CD14-positive monocyte (primary cell): ENCODE results near the gene POU6F2. TPM values are rescaled to one million over a fixed set of nuclear protein-coding genes. Genes with fewer than 3 reads are reported as not detected.

Source experiments
- DNase-seq, 3 donors: peaks; one replicate each; pipeline ENCODE4 v3.0.0-alpha.2; 2011 to 2022
- H2AFZ ChIP-seq: 2 replicates; pipeline ENCODE4 v1.6.0; 2012; ENCODE audit warnings: mild to moderate bottlenecking, low read depth, low read length, inconsistent platforms; ENCODE audit not compliant: insufficient read depth, poor library complexity, severe bottlenecking
- H3K27ac ChIP-seq, 2 donors: 1 replicate in 1 of 2; 2 replicates in 1 of 2; pipeline ENCODE4 v1.5.1; 2012 to 2013; ENCODE audit warnings: low read length in 2 of 2, control low read depth in 1 of 2, inconsistent platforms in 1 of 2, low read depth in 1 of 2, mild to moderate bottlenecking in 1 of 2
- H3K27me3 ChIP-seq, 2 donors: one replicate each; pipeline versions ENCODE4 v1.6.0 to v1.6.1; 2011 to 2013; ENCODE audit warnings: low read length in 2 of 2; ENCODE audit not compliant: control insufficient read depth in 2 of 2, insufficient read depth in 2 of 2
- H3K36me3 ChIP-seq, 2 donors: replicated peaks in 1 of 2; 1 replicate in 1 of 2; 2 replicates in 1 of 2; pipeline versions ENCODE4 v1.5.1 to v1.6.1; 2012 to 2013; ENCODE audit warnings: low read length in 2 of 2, control low read depth in 1 of 2, inconsistent platforms in 1 of 2, mild to moderate bottlenecking in 1 of 2; ENCODE audit not compliant: insufficient read depth in 2 of 2, control insufficient read depth in 1 of 2
- H3K4me1 ChIP-seq, 2 donors: 1 replicate in 1 of 2; 2 replicates in 1 of 2; pipeline versions ENCODE4 v1.5.1 to v1.6.1; 2012 to 2013; ENCODE audit warnings: low read length in 2 of 2, control low read depth in 1 of 2, inconsistent platforms in 1 of 2, mild to moderate bottlenecking in 1 of 2, moderate library complexity in 1 of 2; ENCODE audit not compliant: insufficient read depth in 2 of 2, control insufficient read depth in 1 of 2
- H3K4me2 ChIP-seq: replicated peaks from 2 replicates; pipeline ENCODE3; 2012; ENCODE audit warnings: low read length, moderate library complexity, mild to moderate bottlenecking; ENCODE audit not compliant: poor library complexity, severe bottlenecking; ENCODE audit errors: extremely low read depth
- H3K4me3 ChIP-seq, 3 experiments: fragments of 200-600 bp in 1 of 3; sonication (generic) in 1 of 3; replicated peaks in 1 of 3; 1 replicate in 2 of 3; 2 replicates in 1 of 3; pipeline ENCODE4 v1.5.1; 2011 to 2013; ENCODE audit warnings: low read length in 3 of 3, mild to moderate bottlenecking in 3 of 3, control low read depth in 2 of 3, low read depth in 2 of 3, inconsistent platforms in 1 of 3, moderate library complexity in 1 of 3
- H3K79me2 ChIP-seq: 2 replicates; pipeline ENCODE4 v1.6.0; 2012; ENCODE audit warnings: mild to moderate bottlenecking, control low read depth, inconsistent platforms, low read length, moderate library complexity; ENCODE audit not compliant: insufficient read depth
- H3K9ac ChIP-seq: 2 replicates; pipeline ENCODE4 v1.6.0; 2017; ENCODE audit warnings: low read length, mild to moderate bottlenecking; ENCODE audit not compliant: insufficient read depth, poor library complexity, severe bottlenecking
- H3K9me3 ChIP-seq, 2 donors: replicated peaks in 1 of 2; 1 replicate in 1 of 2; 2 replicates in 1 of 2; pipeline versions ENCODE4 v1.5.1 to v1.6.1; 2012 to 2013; ENCODE audit warnings: low read length in 2 of 2, control low read depth in 1 of 2; ENCODE audit not compliant: control insufficient read depth in 1 of 2, insufficient read depth in 1 of 2
- H4K20me1 ChIP-seq: 2 replicates; pipeline ENCODE4 v1.6.0; 2012; ENCODE audit warnings: mild to moderate bottlenecking, low read length, control low read depth, moderate library complexity; ENCODE audit not compliant: insufficient read depth
- H3K27ac Mint-ChIP-seq, 7 donors: one replicate each; pipeline ENCODE4 v1.8.0; 2020; ENCODE audit warnings: mild to moderate bottlenecking in 7 of 7, mixed read lengths in 7 of 7, moderate library complexity in 6 of 7, inconsistent platforms in 2 of 7
- H3K27me3 Mint-ChIP-seq, 3 donors: one replicate each; pipeline ENCODE4 v1.8.0; 2021 to 2022; ENCODE audit warnings: low read depth in 3 of 3, mild to moderate bottlenecking in 3 of 3, mixed read lengths in 3 of 3, moderate library complexity in 3 of 3, inconsistent platforms in 1 of 3
- H3K36me3 Mint-ChIP-seq, 2 donors: one replicate each; pipeline ENCODE4 v1.8.0; 2020; ENCODE audit warnings: mixed read lengths in 2 of 2, inconsistent platforms in 1 of 2, mild to moderate bottlenecking in 1 of 2
- H3K4me1 Mint-ChIP-seq: one replicate; pipeline ENCODE4 v1.8.0; 2020; ENCODE audit warnings: mild to moderate bottlenecking, mixed read lengths
- H3K4me3 Mint-ChIP-seq, 2 donors: one replicate each; pipeline ENCODE4 v1.8.0; 2020; ENCODE audit warnings: mild to moderate bottlenecking in 2 of 2, mixed read lengths in 2 of 2, moderate library complexity in 1 of 2
- H3K9me3 Mint-ChIP-seq, 7 donors: one replicate each; pipeline ENCODE4 v1.8.0; 2020 to 2022; ENCODE audit warnings: mixed read lengths in 7 of 7, mild to moderate bottlenecking in 6 of 7, moderate library complexity in 6 of 7, inconsistent platforms in 2 of 7
- CTCF ChIP-seq: fragments of 200-600 bp; IDR thresholded peaks from one replicate; pipeline ENCODE4 v1.8.0; 2022; ENCODE audit warnings: antibody characterized with exemption, mild to moderate bottlenecking
- WGBS: methylation state at CpG from one replicate; pipeline ENCODE4 v1.1.5; 2013; ENCODE audit warnings: missing lambda C conversion rate; ENCODE audit not compliant: insufficient coverage; 5-methylcytosine and 5-hydroxymethylcytosine counted together
- intact Hi-C, 2 donors: fragments of 100-400 bp; cut with micrococcal nuclease; formaldehyde crosslinking; loops; one replicate each; pipeline versions ENCODE4 v1.15.0 to v1.15.1; 2023
- polyA plus RNA-seq, 3 donors: library from polyadenylated mRNA; depleted of rRNA in 1 of 3; unstranded in 2 of 3; stranded (reverse) in 1 of 3; fragments of 300-500 nt in 2 of 3; fragments of >200 nt in 1 of 3; fragmentation: Illumina TruSeq in 2 of 3; gene quantifications; 1 replicate in 2 of 3; 2 replicates in 1 of 3; pipeline ENCODE4 v1.2.3, GENCODE V29; 2012 to 2021

Gene POU6F2
- polyA plus RNA-seq, 3 donors: not detected

DNA sequence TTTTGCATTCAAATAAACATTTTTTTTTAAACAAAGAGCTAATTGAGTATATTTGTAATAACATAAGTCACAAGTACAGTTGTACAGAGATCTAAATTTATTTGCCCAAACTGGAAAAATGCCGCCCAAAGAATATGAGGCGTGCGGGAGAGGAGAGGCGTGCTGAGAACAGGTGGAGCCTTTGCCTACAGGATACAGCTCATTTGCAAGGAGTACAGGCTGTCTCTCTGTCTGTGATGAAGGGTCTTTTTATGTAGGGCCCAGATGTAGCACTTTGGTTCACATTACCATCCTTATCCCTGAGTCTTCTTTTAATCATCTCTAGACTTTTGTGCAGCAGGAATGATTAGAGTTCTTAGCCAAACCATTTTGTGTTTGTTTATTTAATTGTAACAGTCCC, 58.2 kb downstream of the POU6F2 start:
- Mint-ChIP-seq H3K27me3 (no peaks in the 10 kb centered on the region), H3K36me3 (no peaks in the 10 kb centered on the region), H3K9me3 (peaks cover 0 to under 1% (median 0%) of the 10 kb centered on the region in 7 donors), H3K27ac (no peak overlapping the region), H3K4me1 (no peaks in the 10 kb centered on the region), H3K4me3 (no peak overlapping the region)
- no peak overlapping the region for H3K9ac ChIP-seq
- H3K36me3 ChIP-seq: no peaks in the 10 kb centered on the region
- no CpG with 5 or more reads among the region's 4 CpGs for WGBS
- DNase-seq: no peak
- no peaks in the 10 kb centered on the region for H3K9me3 ChIP-seq
- H3K4me2 ChIP-seq: no peak overlapping the region
- H2AFZ ChIP-seq: no peak overlapping the region
- no peak for TF ChIP-seq CTCF
- H3K27me3 ChIP-seq: no peaks in the 10 kb centered on the region
- H3K79me2 ChIP-seq: no peaks in the 10 kb centered on the region
- no peak overlapping the region for H3K27ac ChIP-seq
- intact Hi-C loops: no loop called here
- H3K4me3 ChIP-seq: no peak overlapping the region
- H3K4me1 ChIP-seq: no peaks in the 10 kb centered on the region
- no peaks in the 10 kb centered on the region for H4K20me1 ChIP-seq

DNA sequence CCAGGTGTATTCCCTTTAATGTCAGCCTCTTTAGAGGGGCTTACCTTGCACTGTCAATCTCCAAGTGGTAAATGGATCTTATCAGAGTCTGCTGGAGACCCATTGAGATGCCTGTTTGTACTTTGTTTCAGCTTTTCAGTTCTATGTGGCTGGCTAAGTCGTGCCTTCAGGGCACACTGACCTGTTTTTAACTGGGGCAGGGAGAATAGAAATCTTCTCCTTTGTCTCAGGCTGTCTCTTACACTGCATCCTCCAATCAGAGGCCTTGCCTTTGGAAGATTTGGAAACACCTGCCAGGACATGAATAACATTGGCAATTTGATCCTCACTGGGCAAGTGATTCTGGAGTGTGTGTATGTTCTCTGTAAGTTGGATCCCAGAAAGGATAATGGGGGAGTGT, 65.0 kb downstream of the POU6F2 start:
- H3K27ac Mint-ChIP-seq: no peak overlapping the region
- no peak overlapping the region for H3K4me3 ChIP-seq
- no peaks in the 10 kb centered on the region for H3K36me3 Mint-ChIP-seq
- H3K9me3 Mint-ChIP-seq: no peaks in the 10 kb centered on the region
- H3K36me3 ChIP-seq: no peaks in the 10 kb centered on the region
- H3K9ac ChIP-seq: no peak overlapping the region
- H3K4me1 Mint-ChIP-seq: no peaks in the 10 kb centered on the region
- H3K9me3 ChIP-seq: no peaks in the 10 kb centered on the region
- DNase-seq: no peak
- no peaks in the 10 kb centered on the region for H3K79me2 ChIP-seq
- H3K4me3 Mint-ChIP-seq: no peak overlapping the region
- H3K4me2 ChIP-seq: no peak overlapping the region
- H3K27me3 ChIP-seq: no peaks in the 10 kb centered on the region
- no peak overlapping the region for H3K27ac ChIP-seq
- no peaks in the 10 kb centered on the region for H3K4me1 ChIP-seq
- no peak for TF ChIP-seq CTCF
- H2AFZ ChIP-seq: no peak overlapping the region
- peaks cover 0 to 3% (median 0%) of the 10 kb centered on the region in 3 donors for H3K27me3 Mint-ChIP-seq
- no peaks in the 10 kb centered on the region for H4K20me1 ChIP-seq
- intact Hi-C loops: no loop called here
- 88% methylated on average over 1 of the region's 1 CpG for WGBS
